ENCODE data around the gene THG1L.

DNA sequence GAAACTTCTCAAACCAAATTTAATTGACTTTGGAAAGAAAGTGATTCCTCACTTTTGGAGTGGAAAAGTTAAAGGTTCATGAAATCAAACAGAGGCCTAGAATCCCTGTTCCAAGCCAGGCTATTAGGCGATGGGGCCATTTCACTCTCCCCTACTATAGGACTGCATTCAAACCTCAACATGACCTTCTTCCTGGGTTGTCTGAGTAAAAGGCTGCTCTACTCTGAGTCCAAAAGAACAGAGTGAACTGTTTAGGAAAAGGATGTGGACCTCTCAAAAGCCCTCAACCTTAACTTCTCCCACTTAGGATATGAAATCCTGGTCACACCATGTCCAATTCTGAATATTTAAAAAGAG, 44.0 kb upstream of the THG1L start:
- TF ChIP-seq, protein P1, sequence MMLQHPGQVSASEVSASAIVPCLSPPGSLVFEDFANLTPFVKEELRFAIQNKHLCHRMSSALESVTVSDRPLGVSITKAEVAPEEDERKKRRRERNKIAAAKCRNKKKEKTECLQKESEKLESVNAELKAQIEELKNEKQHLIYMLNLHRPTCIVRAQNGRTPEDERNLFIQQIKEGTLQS (CRISPR knock-in tag; conservative IDR thresholded peaks at IDR 0.05): no peak
- no peak for TF ChIP-seq NR2C2 (CRISPR knock-in tag; IDR thresholded peaks at IDR 0.05)
- TF ChIP-seq, protein P2, sequence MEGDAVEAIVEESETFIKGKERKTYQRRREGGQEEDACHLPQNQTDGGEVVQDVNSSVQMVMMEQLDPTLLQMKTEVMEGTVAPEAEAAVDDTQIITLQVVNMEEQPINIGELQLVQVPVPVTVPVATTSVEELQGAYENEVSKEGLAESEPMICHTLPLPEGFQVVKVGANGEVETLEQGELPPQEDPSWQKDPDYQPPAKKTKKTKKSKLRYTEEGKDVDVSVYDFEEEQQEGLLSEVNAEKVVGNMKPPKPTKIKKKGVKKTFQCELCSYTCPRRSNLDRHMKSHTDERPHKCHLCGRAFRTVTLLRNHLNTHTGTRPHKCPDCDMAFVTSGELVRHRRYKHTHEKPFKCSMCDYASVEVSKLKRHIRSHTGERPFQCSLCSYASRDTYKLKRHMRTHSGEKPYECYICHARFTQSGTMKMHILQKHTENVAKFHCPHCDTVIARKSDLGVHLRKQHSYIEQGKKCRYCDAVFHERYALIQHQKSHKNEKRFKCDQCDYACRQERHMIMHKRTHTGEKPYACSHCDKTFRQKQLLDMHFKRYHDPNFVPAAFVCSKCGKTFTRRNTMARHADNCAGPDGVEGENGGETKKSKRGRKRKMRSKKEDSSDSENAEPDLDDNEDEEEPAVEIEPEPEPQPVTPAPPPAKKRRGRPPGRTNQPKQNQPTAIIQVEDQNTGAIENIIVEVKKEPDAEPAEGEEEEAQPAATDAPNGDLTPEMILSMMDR (IDR thresholded peaks at IDR 0.05): no peak
- no peak for TF ChIP-seq CBFB (CRISPR knock-in tag; IDR thresholded peaks at IDR 0.05; ENCODE audit: low read depth)
- TF ChIP-seq, protein P3, sequence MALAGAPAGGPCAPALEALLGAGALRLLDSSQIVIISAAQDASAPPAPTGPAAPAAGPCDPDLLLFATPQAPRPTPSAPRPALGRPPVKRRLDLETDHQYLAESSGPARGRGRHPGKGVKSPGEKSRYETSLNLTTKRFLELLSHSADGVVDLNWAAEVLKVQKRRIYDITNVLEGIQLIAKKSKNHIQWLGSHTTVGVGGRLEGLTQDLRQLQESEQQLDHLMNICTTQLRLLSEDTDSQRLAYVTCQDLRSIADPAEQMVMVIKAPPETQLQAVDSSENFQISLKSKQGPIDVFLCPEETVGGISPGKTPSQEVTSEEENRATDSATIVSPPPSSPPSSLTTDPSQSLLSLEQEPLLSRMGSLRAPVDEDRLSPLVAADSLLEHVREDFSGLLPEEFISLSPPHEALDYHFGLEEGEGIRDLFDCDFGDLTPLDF (CRISPR knock-in tag; IDR thresholded peaks at IDR 0.05): no peak
- TF ChIP-seq RELA (CRISPR knock-in tag; IDR thresholded peaks at IDR 0.05; ENCODE audit: borderline replicate concordance): no peak
- TF ChIP-seq ZNF232 (CRISPR knock-in tag; IDR thresholded peaks at IDR 0.05): no peak
- no peak for TF ChIP-seq CREB1 (CRISPR knock-in tag; IDR thresholded peaks at IDR 0.05)
- TF ChIP-seq TEAD4 (CRISPR knock-in tag; IDR thresholded peaks at IDR 0.05): no peak
- TF ChIP-seq, protein P4, sequence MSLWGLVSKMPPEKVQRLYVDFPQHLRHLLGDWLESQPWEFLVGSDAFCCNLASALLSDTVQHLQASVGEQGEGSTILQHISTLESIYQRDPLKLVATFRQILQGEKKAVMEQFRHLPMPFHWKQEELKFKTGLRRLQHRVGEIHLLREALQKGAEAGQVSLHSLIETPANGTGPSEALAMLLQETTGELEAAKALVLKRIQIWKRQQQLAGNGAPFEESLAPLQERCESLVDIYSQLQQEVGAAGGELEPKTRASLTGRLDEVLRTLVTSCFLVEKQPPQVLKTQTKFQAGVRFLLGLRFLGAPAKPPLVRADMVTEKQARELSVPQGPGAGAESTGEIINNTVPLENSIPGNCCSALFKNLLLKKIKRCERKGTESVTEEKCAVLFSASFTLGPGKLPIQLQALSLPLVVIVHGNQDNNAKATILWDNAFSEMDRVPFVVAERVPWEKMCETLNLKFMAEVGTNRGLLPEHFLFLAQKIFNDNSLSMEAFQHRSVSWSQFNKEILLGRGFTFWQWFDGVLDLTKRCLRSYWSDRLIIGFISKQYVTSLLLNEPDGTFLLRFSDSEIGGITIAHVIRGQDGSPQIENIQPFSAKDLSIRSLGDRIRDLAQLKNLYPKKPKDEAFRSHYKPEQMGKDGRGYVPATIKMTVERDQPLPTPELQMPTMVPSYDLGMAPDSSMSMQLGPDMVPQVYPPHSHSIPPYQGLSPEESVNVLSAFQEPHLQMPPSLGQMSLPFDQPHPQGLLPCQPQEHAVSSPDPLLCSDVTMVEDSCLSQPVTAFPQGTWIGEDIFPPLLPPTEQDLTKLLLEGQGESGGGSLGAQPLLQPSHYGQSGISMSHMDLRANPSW (CRISPR knock-in tag; conservative IDR thresholded peaks at IDR 0.05; ENCODE audit: low read depth): no peak
- TF ChIP-seq FOXJ3 (CRISPR knock-in tag; IDR thresholded peaks at IDR 0.05; ENCODE audit: borderline replicate concordance): no peak
- TF ChIP-seq, protein P5, sequence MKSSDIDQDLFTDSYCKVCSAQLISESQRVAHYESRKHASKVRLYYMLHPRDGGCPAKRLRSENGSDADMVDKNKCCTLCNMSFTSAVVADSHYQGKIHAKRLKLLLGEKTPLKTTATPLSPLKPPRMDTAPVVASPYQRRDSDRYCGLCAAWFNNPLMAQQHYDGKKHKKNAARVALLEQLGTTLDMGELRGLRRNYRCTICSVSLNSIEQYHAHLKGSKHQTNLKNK (CRISPR knock-in tag; IDR thresholded peaks at IDR 0.05): no peak

Data from WTC11 (cell line).